GM21737 (cell line): ENCODE data around the gene CARD8.

Experiments used
- ATAC-seq: cut with Tn5 transposase; IDR thresholded peaks from one replicate; pipeline ENCODE4 v1.9.1; 2021; ENCODE audit warnings: mild to moderate bottlenecking, moderate library complexity; ENCODE audit not compliant: unreplicated experiment

CARD8 gene

DNA sequence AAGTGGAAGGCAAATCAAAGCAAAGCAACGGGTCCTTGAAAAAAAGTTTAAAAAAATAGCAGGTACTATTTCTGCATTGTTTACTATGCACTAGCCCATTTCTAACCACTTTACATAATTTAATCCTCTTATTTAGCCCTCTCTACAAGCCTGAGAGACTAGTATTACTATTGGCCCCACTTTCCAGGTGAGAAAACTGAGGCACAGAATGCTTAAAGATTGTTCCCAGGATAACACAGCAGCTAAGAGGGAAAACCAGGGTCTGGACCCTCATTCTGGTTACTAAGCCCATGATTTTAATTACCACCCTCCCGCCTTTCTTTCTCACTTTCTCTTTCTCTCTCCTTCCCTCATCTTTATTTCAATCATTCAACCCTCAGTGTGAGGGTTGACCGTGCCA, 79.5 kb downstream of the CARD8 start:
- no peak for ATAC-seq

DNA sequence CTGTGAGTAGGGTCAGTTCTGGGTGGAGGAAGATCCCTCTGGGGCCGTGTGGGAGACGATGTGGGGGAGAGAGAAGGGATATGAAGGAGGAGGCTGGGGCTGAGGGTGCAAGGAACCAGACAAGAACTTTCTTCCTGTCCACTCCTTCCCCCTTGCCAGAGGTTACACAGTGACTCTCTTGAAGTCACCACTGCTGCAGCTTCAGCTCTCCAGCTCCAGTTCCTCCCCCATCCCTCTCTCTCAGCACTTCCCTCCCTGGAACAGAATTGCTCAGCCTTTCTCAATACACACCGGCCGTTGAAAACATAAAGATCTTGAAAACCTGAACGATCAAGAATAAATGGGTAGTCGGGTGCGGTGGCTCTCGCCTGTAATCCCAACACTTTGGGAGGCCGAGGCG, 80.1 kb downstream of the CARD8 start:
- no peak for ATAC-seq

DNA sequence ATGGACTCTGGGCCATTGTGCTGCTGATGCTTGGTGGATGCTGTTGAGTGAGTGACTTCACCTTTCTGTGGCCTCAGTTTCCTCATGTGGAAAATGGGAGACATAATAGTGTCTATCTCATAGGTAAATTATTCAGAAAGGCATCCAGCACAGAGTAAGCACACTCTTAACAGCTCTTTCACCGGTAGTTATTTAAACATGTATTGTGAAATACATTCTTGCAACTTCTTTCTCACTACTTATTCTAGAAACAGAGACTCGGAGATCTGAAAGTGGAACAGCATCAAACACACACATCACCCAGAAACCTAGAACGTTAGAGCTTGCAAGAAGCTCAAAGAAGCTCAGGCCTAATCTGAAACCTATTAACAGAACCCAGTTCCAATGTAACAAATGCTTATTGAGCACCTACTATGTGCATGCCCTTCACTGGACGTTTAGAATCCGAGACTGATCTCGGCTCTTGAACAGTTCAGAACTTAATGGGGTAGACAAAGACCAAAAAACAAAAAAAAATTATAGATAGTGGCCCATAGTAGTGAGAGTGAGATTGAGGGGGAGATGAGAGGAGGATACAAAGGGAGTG, 81.2 kb downstream of the CARD8 start:
- no peak for ATAC-seq

DNA sequence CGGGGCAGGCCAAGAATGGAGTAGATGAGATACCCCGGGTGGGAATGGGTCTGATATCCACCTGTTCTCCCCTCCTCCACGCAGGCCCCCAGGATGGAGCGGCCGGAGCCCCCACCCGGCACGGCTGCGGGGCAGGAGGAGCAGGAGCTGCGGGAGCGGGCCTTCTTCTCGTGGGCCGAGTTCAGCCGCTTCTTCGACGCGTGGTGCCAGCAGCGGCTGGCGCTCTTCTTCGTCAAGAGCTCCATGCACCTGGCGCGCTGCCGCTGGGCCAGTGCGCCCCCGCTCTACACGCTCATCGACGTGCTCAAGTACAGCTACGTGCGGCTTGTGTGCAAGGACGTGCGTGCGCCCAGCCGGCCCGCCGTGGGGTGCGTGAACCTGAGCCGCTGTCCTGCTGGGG, 84.0 kb downstream of the CARD8 start:
- no peak for ATAC-seq

DNA sequence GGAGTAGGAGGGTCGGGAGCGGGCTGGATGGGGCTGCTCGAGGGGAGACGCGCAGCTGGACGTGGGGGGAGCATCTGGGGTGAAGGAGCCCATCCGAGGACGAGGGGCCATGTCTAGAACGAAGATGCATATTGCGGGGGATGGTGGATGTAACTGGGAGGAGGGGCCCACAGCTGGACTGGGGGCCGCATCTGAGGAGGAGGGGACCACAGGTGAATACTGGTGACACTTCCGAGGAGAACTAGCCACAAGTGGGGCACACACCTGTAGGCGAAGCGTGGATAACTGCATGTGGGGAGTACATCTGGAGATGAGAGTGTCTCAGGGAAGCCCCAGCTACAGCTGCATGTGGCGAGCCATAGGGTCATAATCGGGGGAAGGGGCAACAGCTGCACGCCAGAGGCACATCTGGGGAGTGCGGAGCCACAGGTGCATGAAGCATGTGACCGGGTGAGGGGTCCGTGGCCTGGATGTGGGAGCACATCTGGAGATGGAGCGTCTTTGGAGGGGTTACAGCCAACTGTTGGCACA, 84.8 kb downstream of the CARD8 start:
- no peak for ATAC-seq

DNA sequence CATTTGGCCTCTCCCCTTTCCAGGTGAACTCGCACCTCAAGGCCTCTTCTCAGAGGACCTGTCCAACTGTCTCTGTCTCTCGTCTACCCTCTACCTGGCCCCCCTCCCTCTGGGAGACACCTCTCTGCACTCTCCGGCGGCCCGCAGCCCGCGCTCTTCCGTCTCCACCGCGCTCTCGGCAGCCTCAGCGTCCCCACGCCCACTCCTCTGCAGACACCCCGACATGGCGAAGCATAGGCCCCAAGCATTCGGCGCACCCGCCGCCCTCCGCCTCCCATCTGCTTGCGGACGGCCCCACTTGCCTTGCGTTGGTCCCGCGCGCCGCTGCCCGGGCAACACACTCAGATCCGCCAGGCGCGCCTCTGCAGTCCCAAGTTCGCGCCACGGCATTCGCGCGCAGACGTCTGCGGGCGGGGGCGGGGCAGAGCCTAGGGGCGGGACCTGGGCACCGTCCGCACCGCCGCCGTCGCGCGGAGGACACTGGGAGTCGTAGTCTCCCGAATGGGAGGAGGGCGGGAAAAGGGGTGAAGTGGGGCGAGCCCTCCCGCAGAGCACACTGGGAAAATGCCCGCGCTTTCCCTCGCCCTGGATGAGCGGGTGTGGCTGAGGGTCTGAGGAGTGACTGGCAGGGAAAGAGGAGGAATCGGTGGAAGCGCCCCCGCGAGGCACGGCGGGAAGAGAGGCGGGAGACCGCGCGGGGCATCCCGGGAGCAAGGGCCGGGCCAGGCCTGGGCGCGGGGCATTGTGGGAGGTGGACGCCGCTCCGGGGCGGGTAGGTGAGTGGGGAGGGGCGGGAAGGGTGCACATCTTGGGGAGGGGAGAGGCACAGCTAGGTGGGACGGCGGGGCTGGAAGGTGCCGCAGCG, 85.5 kb downstream of the CARD8 start, which contains the start of the genes LIG1 and ZSWIM9:
LIG1 (minus strand) TSS at position 406 of the 865 bp plus-strand sequence. CDS start 4,778 bp downstream, outside the sequence.
ZSWIM9 (plus strand) TSS at position 742 of the 865 bp plus-strand sequence. CDS start 1,123 bp downstream, outside the sequence.
- peak; percentile 77 for ATAC-seq

DNA sequence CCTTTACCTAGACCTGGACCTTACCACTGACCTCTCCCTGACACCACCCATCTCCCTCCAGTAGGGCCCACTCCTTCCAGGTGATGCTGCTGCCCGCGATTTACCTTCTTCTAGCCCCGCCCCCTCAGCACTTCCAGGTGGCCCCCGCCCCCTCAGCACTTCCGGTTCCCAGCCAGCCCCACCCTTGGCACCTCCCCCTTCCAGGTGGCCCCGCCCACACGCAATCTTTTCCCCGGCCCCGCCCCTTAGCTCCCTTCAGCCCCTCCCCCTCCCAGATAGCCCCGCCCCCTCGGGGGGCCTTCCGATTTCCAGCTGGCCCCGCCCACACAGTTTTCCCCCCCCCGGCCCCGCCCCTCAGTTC, 86.2 kb downstream of the CARD8 start:
- ATAC-seq = peak; percentile 28

DNA sequence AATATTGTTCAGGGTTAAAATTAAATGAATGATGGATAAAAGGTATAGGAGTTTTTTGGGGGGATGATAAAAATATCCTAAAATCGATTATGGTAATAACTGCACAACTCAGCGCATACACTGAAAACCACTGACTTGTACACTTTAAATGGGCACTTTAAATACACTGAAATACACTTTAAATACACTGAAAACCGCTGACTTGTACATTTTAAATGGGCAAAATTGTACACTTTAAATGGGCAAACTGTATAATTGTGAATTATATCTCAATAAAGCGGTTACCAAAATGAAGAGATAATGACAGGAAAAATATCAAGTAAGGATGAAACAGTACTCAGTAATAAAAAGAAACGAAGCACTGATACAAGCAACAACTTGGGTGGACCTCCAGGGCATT, 87.0 kb downstream of the CARD8 start:
- no peak for ATAC-seq

DNA sequence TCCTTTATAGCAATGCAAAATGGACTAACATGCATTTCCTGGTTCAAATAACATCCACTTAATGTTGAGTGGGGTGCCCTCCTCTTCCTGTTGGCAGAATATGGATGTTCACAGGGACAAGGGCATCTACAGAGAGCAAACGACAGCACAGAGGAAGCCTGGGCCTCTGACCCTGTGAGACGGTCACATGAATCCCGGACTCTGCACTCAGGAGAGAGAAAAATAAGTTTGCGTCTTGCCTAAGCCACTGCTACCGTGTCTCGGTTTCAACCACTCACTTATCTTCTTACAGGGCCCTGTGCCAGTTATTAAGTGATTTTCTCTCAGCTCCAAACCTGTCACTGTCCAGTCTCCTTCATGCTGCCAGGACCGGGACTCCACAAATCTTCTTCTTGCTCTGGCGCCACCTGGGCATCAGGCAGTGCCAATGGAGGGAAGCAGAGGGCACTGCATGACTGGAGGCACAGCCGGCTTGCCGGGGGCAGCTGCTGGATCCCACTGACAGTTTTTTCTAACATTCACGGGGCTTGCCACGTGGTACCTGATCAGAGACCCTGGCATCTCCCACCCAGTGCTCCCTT, 97.4 kb downstream of the CARD8 start:
- ATAC-seq = no peak
